IPS-18a (cell line): ENCODE data around the gene SYT14.
"Not testable (repeated sequence)": the region's sequence is repeated elsewhere in the genome, so short reads cannot be mapped to it uniquely, and the experiment has no call there.

Source experiments
- H3K27ac ChIP-seq: one replicate; pipeline ENCODE4 v1.5.1; 2013; ENCODE audit warnings: low read length
- H3K27me3 ChIP-seq: one replicate; pipeline ENCODE4 v1.6.1; 2013; ENCODE audit warnings: mild to moderate bottlenecking, low read length; ENCODE audit not compliant: control insufficient read depth, insufficient read depth
- H3K36me3 ChIP-seq: one replicate; pipeline ENCODE4 v1.6.1; 2013; ENCODE audit warnings: low read depth, low read length; ENCODE audit not compliant: control insufficient read depth
- H3K4me1 ChIP-seq: one replicate; pipeline ENCODE4 v1.6.1; 2013; ENCODE audit warnings: low read depth, low read length; ENCODE audit not compliant: control insufficient read depth
- H3K4me3 ChIP-seq: one replicate; pipeline ENCODE4 v1.5.1; 2013; ENCODE audit warnings: low read length
- H3K9ac ChIP-seq: one replicate; pipeline ENCODE4 v1.6.1; 2013; ENCODE audit warnings: mild to moderate bottlenecking, low read length, moderate library complexity
- H3K9me3 ChIP-seq: one replicate; pipeline ENCODE4 v1.6.1; 2013; ENCODE audit warnings: low read depth, low read length; ENCODE audit not compliant: control insufficient read depth

Gene SYT14

GRCh38 chr1:209937996-209938959 lies at the start of gene SYT14:
TSS of gene SYT14 (plus strand) at chr1:209938217. CDS start at chr1:209938265, 48 bp downstream.
- no peaks in the 10 kb centered on the region for H3K4me1 ChIP-seq
- no peak within 1 kb of the TSS for H3K27ac ChIP-seq
- H3K4me3 ChIP-seq = peak within 1 kb of the TSS; percentile 86
- no peaks in the 10 kb centered on the region for H3K36me3 ChIP-seq
- peaks cover 12% of the 10 kb centered on the region for H3K27me3 ChIP-seq
- H3K9ac ChIP-seq = peak within 1 kb of the TSS; percentile 66
- no peaks in the 10 kb centered on the region for H3K9me3 ChIP-seq

GRCh38 chr1:209888291-209889076 lies 49.5 kb upstream of the SYT14 start:
- H3K27me3 ChIP-seq, H3K36me3 ChIP-seq, H3K4me1 ChIP-seq, H3K27ac ChIP-seq, H3K9me3 ChIP-seq, H3K9ac ChIP-seq, H3K4me3 ChIP-seq: not testable (repeated sequence)

GRCh38 chr1:209889077-209889418 lies 49.0 kb upstream of the SYT14 start:
- no peak overlapping the region for H3K9ac ChIP-seq
- no peak overlapping the region for H3K27ac ChIP-seq
- no peak overlapping the region for H3K4me3 ChIP-seq
- H3K27me3 ChIP-seq = no peaks in the 10 kb centered on the region
- H3K9me3 ChIP-seq = no peaks in the 10 kb centered on the region
- no peaks in the 10 kb centered on the region for H3K4me1 ChIP-seq
- no peaks in the 10 kb centered on the region for H3K36me3 ChIP-seq

- H3K9me3 ChIP-seq = no peaks in the 10 kb centered on the region
- no peaks in the 10 kb centered on the region for H3K4me1 ChIP-seq
- no peak overlapping the region for H3K9ac ChIP-seq
- H3K27me3 ChIP-seq = no peaks in the 10 kb centered on the region
- no peaks in the 10 kb centered on the region for H3K36me3 ChIP-seq
- no peak overlapping the region for H3K4me3 ChIP-seq
- H3K27ac ChIP-seq = no peak overlapping the region
Observed at GRCh38 chr1:209890641-209891330, 47.2 kb upstream of the SYT14 start.

GRCh38 chr1:209893751-209894150 lies 44.3 kb upstream of the SYT14 start:
- Histone ChIP-seq H3K4me3 (no peak overlapping the region), H3K4me1 (no peaks in the 10 kb centered on the region), H3K9me3 (no peaks in the 10 kb centered on the region), H3K27ac (no peak overlapping the region), H3K36me3 (no peaks in the 10 kb centered on the region), H3K27me3 (no peaks in the 10 kb centered on the region), H3K9ac (no peak overlapping the region)

- no peaks in the 10 kb centered on the region for H3K27me3 ChIP-seq
- H3K4me3 ChIP-seq = no peak overlapping the region
- H3K9ac ChIP-seq = no peak overlapping the region
- H3K27ac ChIP-seq = no peak overlapping the region
- no peaks in the 10 kb centered on the region for H3K36me3 ChIP-seq
- no peaks in the 10 kb centered on the region for H3K4me1 ChIP-seq
- no peaks in the 10 kb centered on the region for H3K9me3 ChIP-seq
Observed at GRCh38 chr1:209895709-209896108, 42.3 kb upstream of the SYT14 start.

GRCh38 chr1:209896346-209896745 lies 41.7 kb upstream of the SYT14 start:
- H3K27me3 ChIP-seq = no peaks in the 10 kb centered on the region
- no peak overlapping the region for H3K4me3 ChIP-seq
- H3K27ac ChIP-seq = no peak overlapping the region
- no peaks in the 10 kb centered on the region for H3K36me3 ChIP-seq
- H3K4me1 ChIP-seq = no peaks in the 10 kb centered on the region
- no peaks in the 10 kb centered on the region for H3K9me3 ChIP-seq
- no peak overlapping the region for H3K9ac ChIP-seq

- H3K9me3 ChIP-seq, H3K36me3 ChIP-seq, H3K27me3 ChIP-seq, H3K4me3 ChIP-seq, H3K27ac ChIP-seq, H3K9ac ChIP-seq, H3K4me1 ChIP-seq: not testable (repeated sequence)
Observed at GRCh38 chr1:209898271-209898670, 39.7 kb upstream of the SYT14 start.

GRCh38 chr1:209898851-209899250 lies 39.2 kb upstream of the SYT14 start:
- H3K4me3 ChIP-seq, H3K9me3 ChIP-seq, H3K4me1 ChIP-seq, H3K9ac ChIP-seq, H3K36me3 ChIP-seq, H3K27me3 ChIP-seq, H3K27ac ChIP-seq: not testable (repeated sequence)

GRCh38 chr1:209899948-209900347 lies 38.1 kb upstream of the SYT14 start:
- Histone ChIP-seq H3K4me1 (no peaks in the 10 kb centered on the region), H3K9me3 (no peaks in the 10 kb centered on the region), H3K27ac (no peak overlapping the region), H3K36me3 (no peaks in the 10 kb centered on the region), H3K27me3 (no peaks in the 10 kb centered on the region), H3K9ac (no peak overlapping the region), H3K4me3 (no peak overlapping the region)

- H3K4me1 ChIP-seq = no peaks in the 10 kb centered on the region
- no peaks in the 10 kb centered on the region for H3K27me3 ChIP-seq
- no peak overlapping the region for H3K27ac ChIP-seq
- H3K9ac ChIP-seq = no peak overlapping the region
- H3K4me3 ChIP-seq = no peak overlapping the region
- no peaks in the 10 kb centered on the region for H3K9me3 ChIP-seq
- no peaks in the 10 kb centered on the region for H3K36me3 ChIP-seq
Observed at GRCh38 chr1:209900734-209901133, 37.3 kb upstream of the SYT14 start.
